ENCODE data around the gene COL19A1.

COL19A1 gene

DNA sequence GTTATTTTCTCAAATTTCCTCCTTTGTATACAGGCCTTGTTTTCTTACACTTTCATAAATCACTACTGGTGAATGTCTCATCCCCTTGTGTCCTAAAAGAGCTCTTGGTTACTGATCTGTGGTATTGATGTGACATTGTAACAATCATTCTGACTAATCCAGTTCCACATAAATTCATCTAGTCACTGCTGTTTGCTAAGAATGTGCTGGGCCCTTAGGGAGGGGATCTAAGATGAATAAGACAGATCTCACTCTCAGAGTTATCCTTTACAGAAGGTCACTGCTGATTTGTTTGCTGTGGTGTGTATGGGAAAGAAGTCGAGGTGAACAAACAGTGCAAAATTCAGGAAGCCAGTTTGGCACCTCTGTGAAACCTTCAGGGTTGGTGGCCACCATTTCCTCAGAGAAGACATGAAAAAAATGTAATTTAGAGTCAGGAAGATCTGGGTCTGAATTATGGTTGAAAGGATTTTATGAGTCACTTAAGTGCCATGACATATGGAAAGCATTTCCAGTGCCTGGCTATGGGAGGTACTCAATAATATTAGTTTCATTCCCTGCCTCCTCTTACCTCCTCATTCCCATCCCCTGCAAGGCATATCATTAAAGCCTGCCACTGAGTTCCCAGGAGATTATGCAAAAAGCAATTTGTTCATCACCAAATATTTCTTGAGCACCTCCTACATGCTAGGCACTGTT is 314.7 kb downstream of the COL19A1 start:
- DNase-seq = no peak

DNA sequence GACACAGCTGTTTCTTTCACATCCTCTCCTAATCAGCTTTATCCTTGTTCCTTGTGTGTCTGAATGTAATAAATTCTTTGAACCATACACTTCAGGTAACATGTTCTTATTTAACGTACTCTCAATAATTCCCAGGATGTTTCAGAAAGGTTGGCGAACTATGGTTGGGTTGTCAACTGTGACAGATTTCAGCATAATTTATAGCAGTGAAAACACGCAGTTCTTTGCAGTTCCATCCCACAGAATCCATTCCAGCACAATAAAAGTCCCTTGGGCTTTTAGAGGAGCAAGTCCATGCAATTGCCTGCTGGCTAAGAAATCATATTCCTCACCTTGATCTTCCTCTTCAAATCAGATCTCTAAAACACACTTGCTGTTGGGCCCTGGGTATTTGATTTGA is 317.2 kb downstream of the COL19A1 start:
- no peak for DNase-seq

DNA sequence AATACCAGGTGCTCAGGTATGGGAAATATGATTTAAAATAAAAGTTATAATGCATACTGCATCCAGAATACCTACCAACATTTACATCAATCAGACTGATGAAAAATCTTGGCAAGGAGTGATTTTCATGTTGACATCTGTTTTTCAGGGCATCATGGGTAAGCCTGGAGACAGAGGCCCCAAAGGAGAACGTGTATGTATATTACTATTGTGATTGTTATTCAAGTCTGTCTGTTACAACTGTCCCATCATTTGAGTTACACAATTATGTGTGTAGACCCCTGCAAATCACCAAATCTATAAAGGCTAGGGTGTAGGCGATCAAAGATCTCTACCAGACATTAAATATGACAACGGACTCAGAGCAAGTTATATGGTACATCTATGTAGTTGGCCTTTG is 318.4 kb downstream of the COL19A1 start:
- no peak for DNase-seq

DNA sequence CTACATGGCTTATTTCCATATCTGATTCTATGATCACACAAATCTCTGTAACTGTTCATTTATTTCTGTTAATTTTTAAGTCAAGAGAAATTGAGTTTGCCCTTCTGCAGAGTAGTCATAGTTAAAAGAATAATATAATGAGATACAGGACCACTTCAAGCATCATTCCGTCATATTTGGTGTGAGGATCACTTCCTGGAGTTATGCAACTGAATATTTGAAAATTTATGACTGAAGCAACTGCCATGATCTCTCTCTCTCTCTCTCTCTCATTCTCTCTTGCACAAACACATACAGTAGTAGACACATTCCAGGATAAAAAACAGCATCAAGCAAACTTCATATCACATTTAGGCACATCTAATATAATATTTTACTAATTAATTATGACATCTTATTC is 320.1 kb downstream of the COL19A1 start:
- no peak for DNase-seq

DNA sequence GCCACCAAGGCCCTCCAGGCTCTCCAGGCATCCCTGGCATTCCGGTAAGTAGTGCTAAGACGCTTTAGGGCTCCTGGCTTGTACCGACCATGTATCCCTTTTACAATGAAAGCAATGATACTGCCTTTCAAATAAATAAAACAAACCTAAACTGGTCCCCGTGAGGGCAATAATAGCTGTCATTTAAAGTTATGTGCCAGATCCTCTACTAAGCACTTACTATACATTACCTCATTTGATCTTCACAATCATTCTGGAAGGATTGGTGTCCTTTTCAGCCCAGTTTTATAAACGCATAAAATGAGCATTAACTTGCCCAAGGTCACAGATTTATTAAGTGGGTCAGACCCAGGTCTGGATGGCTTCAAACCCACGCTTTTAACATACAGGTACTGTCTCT is 321.8 kb downstream of the COL19A1 start:
- DNase-seq = no peak

DNA sequence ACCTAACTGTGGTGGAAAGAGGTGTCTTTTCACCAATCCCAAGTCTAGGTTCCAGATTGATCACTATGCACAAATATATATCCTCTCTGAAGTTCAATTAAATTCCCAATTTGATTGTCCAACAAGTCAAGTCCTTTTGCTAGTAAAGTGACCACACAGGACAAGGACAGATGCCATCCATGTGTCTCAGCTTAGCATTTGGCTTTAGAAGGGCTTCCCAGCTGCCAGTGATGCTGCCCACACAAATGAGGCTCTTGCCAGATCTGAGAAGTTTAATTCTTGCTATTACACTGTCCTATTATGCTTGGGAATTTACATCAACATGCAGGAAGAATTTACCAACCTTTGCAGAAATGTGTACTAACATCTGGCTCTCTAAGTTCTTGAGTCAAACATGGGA is 328.1 kb downstream of the COL19A1 start:
- DNase-seq = no peak

GRCh38 chr6:70196531-70196930 is 330.2 kb downstream of the COL19A1 start:
- no peak for DNase-seq

DNA sequence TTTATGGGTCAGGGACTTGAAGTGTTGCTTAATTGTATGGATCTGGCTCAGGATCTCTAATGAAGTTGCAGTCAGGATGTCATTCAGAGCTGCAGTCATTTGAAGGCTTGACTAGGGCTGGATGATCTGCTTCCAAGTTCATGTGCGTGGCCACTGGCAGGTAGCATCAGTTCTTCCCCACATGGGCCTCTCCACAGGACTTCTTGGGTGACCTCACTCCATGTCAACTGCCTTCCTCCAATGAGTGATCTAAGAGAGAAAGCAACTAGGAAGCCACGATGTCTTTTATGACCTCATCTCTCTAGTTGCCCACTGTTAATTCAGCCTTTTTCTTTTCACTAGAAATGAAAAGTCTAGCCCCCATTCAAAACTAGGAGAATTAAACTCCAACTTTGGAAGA is 332.4 kb downstream of the COL19A1 start:
- no peak for DNase-seq

GRCh38 chr6:70208235-70208790 is 342.0 kb downstream of the COL19A1 start:
- no peak for DNase-seq

DNA sequence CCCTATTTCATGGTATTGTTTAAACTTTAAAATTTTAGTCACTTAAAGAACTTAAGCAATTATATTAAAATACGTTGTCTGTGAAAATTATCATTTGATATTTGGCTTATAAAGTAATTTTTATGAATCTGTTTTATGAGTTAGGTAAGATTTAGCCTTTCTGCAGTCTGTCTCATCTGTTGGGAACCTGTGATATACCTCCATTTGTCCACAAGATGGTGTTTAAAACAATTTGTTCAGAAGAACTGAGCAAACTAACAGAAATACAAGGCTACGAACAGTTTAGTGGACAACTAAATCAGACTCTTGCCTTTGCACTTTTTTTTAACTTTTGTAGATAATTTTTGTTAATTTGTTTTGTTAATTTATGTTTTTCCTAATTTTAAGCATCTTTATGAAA is 344.1 kb downstream of the COL19A1 start:
- DNase-seq = no peak

DNA sequence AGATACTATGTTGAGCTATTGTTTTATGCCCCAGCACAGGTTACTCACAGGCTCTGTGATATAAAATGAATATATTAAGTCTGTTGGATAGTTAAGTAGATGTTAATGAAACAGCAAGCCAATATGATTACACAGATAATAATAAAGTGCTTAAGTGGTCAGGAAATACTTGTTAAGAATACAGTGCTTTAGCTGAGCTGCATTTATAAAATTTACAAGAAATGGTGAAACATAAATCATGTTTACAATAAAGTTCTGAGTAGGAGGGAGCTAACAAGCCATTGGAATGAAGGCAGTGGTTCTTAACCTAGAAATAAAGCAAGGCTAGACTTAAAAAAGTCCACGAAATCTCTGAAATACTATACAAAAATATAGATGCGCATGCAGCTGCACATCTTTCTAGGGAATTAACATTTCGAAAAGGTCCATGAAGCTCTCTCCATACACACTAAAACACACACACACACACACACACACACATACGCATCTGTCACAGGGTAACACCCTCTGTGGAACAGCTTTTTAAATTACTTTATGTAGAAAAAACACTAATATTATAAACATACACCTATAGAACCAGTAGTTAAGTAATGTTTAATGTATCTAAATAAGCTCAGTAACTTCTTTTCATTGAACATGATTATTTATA is 349.2 kb downstream of the COL19A1 start:
- DNase-seq = no peak

DNA sequence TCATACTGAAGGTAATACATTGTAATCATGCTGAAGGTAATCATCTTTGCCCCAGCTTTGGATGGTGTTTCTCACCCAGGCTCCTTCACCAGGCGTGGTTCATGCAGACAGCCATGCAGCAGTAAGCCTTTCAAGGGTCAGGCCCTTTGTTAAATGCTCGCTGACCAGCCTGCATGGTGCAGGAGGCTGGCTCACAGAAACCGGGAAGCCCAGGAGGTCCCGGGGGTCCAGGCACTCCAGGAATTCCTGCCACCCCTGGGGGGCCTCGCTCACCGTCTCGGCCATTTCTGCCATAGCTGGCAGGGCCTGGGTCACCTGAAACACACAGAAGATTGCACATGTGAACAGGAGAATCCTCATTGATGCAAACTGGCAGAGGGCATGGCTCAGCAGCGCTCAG is 350.4 kb downstream of the COL19A1 start:
- DNase-seq = no peak

GRCh38 chr6:70219943-70220613 is 353.7 kb downstream of the COL19A1 start:
- no peak for DNase-seq

- DNase-seq = no peak
Observed at GRCh38 chr6:70221025-70221714, 354.8 kb downstream of the COL19A1 start.

GRCh38 chr6:70221715-70222438 is 355.5 kb downstream of the COL19A1 start:
- DNase-seq = no peak

DNA sequence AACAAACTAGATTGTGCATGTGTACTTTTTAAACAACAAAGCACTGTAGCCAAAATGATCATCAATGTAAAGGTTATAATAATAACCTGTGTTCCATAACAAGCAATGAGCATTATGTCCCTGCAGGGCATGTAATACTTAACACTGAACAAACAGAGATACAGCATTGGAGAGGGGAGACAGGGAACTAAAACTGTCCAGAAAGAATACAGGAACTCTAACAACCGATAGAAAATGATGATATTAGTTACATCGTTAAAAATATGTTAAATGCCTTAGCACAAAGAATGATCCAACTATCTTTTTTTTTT is 356.0 kb downstream of the COL19A1 start:
- no peak for DNase-seq

GRCh38 chr6:70225055-70225454 is 358.7 kb downstream of the COL19A1 start:
- no peak for DNase-seq

DNA sequence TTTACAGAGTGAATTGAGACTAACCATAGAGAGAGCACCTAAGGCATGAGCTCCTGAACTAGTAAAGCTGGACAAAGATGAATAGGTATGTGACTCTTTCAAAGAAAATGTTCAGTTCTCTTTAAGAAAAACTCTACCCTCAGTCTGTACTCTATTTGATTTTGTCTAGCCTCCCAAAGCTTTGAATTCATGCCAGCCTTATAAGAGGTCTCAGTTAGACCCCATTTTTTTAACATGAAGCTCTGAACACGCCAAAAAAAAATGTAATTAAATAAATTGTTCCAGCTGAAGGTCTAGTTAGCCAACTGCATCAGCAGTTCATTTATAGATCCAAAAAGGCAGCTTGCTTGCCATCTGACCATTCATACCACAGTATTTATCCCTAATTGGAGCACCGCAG is 365.0 kb downstream of the COL19A1 start:
- DNase-seq = no peak

DNA sequence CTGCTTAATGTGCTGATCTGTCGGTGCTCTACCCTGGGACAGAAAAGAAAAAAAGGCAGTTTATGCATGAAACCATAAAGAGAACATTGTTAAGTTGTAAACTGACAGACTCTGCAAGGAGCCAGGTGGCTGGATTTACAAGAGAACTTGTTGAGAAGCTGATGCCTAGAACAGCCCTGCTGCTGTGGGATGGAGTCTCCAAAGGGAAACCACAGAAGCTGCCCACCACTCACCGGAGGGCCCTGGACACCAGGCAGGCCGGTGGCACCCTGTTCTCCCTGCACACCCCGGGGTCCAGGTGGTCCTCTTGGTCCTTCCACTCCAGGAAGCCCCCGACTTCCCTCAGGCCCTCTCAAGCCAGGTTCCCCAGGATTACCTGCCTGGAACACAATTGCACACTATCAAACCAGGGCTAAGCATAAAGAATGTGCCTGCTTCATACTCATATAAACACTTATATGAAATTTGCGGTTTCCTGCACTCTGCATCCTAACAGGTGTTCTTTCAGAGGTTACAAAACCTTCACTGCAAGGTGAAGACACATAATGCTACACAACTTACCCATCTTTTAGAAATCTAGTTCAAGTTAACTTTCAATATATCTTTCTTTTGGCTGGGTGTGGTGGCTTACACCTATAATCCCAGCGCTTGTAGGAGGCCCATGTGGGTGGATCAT is 368.3 kb downstream of the COL19A1 start:
- DNase-seq = no peak

GRCh38 chr6:70236343-70236742 is 370.0 kb downstream of the COL19A1 start:
- no peak for DNase-seq

- no peak for DNase-seq
Observed at GRCh38 chr6:70241031-70241430, 374.7 kb downstream of the COL19A1 start.

- no peak for DNase-seq
Observed at GRCh38 chr6:70241991-70242420, 375.6 kb downstream of the COL19A1 start.

Data from GDM1 (cell line).